Measurements from ENCODE around the gene GSK3B.
"Not testable (repeated sequence)": the region's sequence is repeated elsewhere in the genome, so short reads cannot be mapped to it uniquely, and the experiment has no call there.

GSK3B gene

DNA sequence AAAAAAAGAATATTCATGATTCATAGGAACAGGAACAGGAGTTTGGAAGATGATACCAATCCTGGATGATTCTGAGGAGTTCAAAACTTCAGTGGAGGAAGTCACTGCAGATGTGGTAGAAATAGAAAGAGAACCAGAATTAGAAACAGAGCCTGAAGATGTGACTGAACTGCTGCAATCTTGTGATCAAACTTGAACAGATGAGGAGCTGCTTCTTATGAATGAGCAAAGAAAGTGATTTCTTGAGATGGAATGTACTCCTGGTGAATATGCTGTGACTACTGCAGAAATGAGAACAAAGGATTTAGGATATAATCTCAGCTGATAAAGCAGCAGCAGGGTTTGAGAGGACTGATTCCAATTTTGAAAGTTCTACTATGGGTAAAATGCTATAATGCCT is 72.7 kb downstream of the GSK3B start:
- in situ Hi-C loops (cut with HindIII; ENCODE audit: low sequenced_read_pairs): no loop called here

GRCh38 chr3:120018299-120018698 is 75.9 kb downstream of the GSK3B start:
- in situ Hi-C loops (cut with HindIII; ENCODE audit: low sequenced_read_pairs): no loop called here

- in situ Hi-C loops (cut with HindIII; ENCODE audit: low sequenced_read_pairs): no loop called here
Observed at GRCh38 chr3:120017692-120018091, 76.6 kb downstream of the GSK3B start.

- in situ Hi-C loops (cut with HindIII; ENCODE audit: low sequenced_read_pairs): no loop called here
Observed at GRCh38 chr3:120013481-120013880, 80.8 kb downstream of the GSK3B start.

GRCh38 chr3:120005741-120006140 is 88.5 kb downstream of the GSK3B start:
- in situ Hi-C loops (cut with HindIII; ENCODE audit: low sequenced_read_pairs): not testable (repeated sequence)

GRCh38 chr3:120004008-120004498 is 90.2 kb downstream of the GSK3B start:
- in situ Hi-C loops (cut with HindIII; ENCODE audit: low sequenced_read_pairs): not testable (repeated sequence)

DNA sequence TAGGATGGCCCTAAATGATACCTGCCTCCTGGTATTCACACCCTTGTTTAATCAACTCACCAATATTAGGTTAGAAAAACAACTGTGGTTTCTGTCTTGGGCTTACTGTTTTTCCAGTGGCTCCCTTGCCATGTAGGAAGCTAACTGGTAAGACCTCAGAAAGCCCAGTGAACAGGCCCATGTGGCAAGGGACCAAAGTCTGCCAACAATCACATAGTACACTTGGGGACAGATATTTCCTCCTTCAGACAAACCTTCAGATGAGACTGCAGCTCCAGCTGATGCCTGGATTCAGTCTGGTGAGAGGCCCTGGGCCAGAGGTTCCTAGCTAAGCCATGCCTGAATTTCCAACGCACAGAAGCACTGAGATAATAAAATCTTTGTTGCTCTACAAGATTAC is 96.1 kb downstream of the GSK3B start:
- in situ Hi-C loops (cut with HindIII; ENCODE audit: low sequenced_read_pairs): loop anchor here (10.0 kb wide), 1 partner anchor 177 kb away; no protein-coding TSS in a partner anchor

GRCh38 chr3:119990888-119991287 is 103.4 kb downstream of the GSK3B start:
- in situ Hi-C loops (cut with HindIII; ENCODE audit: low sequenced_read_pairs): loop anchor here (10.0 kb wide), 1 partner anchor 184 kb away; no protein-coding TSS in a partner anchor

DNA sequence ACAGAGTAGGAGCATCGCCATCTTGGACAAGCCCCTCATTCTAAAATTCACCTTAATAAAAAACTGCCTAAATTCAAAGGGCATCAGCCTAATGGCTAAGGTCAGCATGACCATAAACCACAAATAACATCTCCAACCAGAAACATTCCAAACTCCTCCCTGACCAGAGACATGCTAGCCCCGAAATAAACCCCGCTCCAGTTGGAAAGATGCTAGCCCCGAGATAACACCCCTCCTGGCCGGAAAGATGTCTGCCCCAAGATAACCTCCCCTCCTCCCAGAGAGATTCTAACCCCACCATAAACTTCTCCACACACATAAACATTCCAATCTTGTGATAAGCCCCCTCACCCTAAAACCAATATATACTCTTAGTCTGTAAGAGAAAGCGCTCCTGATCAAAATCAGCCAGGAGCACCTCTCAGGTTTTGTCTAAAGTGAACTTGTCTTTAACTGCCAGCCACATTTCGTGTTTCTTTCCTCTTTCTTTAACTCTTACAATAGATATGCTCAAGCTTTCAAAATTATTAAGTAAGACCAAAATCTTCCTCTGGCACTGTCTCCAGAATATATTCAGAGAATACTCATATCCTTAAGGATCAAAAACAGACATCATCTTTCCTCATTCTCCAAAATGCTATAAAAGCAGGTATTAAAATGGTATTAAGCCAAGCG is 104.1 kb downstream of the GSK3B start:
- in situ Hi-C loops (cut with HindIII; ENCODE audit: low sequenced_read_pairs): loop anchor here (10.0 kb wide), 1 partner anchor 185 kb away; no protein-coding TSS in a partner anchor

- in situ Hi-C loops (cut with HindIII; ENCODE audit: low sequenced_read_pairs): not testable (repeated sequence)
Observed at GRCh38 chr3:119986812-119987211, 107.4 kb downstream of the GSK3B start.

DNA sequence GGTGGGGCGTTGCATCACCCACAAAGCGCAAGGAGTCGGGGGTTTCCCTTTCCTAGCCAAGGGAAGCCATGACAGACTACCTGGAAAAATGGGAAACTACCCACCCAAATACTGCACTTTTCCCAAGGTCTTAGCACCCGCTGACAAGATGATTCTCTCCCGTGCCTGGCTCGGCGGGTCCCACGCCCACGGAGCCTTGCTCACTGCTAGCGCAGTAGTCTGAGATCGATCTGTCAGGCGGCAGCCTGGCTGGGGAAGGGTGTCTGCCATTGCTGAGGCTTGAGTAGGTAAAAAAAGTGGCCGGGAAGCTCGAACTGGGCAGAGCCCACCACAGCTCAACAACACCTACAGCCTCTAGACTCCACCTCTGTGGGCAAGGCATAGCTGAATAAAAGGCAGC is 112.9 kb downstream of the GSK3B start:
- in situ Hi-C loops (cut with HindIII; ENCODE audit: low sequenced_read_pairs): no loop called here

- in situ Hi-C loops (cut with HindIII; ENCODE audit: low sequenced_read_pairs): no loop called here
Observed at GRCh38 chr3:119978554-119979208, 115.6 kb downstream of the GSK3B start.

GRCh38 chr3:119977353-119977752 is 116.9 kb downstream of the GSK3B start:
- in situ Hi-C loops (cut with HindIII; ENCODE audit: low sequenced_read_pairs): no loop called here

DNA sequence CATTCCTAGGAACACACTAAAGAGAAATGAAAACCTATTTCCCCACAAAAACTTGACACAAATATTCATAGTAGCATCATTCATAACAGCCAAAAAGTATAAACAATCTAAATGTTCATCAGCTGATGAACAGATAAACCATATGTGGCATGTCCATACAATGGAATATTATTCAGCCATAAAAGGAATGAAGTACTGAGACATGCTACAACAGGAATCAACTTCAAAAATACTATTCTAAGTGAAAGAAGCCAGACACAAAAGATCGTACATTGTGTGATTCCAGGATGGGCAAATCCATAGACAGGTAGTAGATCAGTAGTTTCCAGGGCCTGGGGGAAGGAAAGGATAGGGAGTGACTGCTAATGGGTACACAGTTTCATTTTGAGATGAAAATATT is 118.0 kb downstream of the GSK3B start:
- in situ Hi-C loops (cut with HindIII; ENCODE audit: low sequenced_read_pairs): no loop called here

DNA sequence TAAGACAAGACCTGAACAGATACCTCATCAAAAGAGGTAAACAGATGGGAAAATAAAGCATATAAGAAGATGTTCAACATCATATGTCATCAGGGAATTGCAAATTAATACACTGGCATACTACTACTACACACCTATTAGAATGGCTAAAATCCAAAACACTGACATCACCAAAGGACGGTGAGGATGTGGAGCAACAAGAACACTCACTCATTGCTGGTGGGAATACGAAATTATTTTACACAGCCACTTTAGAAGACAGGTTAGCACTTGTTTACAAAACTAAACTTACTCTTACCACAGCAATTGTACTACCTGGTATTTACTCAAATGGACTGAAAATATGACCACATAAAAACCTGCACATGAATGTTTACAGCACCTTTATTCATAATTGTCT is 119.6 kb downstream of the GSK3B start:
- in situ Hi-C loops (cut with HindIII; ENCODE audit: low sequenced_read_pairs): no loop called here

- in situ Hi-C loops (cut with HindIII; ENCODE audit: low sequenced_read_pairs): no loop called here
Observed at GRCh38 chr3:119973018-119973646, 121.1 kb downstream of the GSK3B start.

GRCh38 chr3:119969759-119970158 is 124.5 kb downstream of the GSK3B start:
- in situ Hi-C loops (cut with HindIII; ENCODE audit: low sequenced_read_pairs): no loop called here

- in situ Hi-C loops (cut with HindIII; ENCODE audit: low sequenced_read_pairs): no loop called here
Observed at GRCh38 chr3:119967353-119968006, 126.8 kb downstream of the GSK3B start.

- in situ Hi-C loops (cut with HindIII; ENCODE audit: low sequenced_read_pairs): no loop called here
Observed at GRCh38 chr3:119965692-119966091, 128.6 kb downstream of the GSK3B start.

DNA sequence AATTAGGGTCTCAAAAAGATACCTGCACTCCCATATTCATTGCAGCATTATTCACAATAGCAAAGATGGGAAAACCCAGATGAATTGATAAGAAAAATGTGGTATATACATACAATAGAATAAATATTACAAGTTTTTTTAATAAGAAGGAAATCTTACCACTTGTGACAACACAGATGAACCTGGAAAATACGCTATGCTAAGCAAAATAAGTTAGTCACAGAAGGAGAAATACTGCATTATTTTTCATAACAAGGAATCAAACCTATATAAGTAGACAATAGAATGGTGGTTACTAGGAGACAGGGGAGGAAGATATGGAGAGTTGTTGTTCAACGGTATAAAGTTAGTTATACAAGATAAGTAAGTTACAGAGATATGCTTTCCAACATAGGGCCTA is 130.0 kb downstream of the GSK3B start:
- in situ Hi-C loops (cut with HindIII; ENCODE audit: low sequenced_read_pairs): loop anchor here (5.0 kb wide), 1 partner anchor 52 kb away; no protein-coding TSS in a partner anchor

DNA sequence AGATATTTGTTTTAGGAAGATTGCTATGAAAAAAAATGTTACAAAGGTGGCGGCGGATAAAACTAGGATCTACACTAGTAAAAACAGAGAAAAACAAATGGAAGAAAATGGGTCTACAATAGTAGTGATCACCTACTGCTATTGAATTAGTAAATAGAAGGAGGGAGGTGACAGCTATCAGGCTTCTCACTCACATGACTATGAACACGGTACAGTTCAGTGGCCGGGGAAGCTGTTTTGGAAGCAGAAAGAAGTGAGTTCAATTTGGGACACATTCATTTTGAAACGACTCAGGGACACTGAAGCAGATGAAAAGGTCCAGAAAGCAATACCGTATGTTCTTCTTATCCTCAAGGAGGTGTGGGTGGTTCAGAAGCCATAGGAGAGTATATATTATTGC is 138.3 kb downstream of the GSK3B start:
- in situ Hi-C loops (cut with HindIII; ENCODE audit: low sequenced_read_pairs): no loop called here

All from endothelial cell of hepatic sinusoid (primary cell).